HG02938 (cell line): ENCODE data around the gene FAM118A.
A peak's percentile ranks its signal among the peaks of the same experiment; 100 is the strongest.
"Not testable (repeated sequence)": the region's sequence is repeated elsewhere in the genome, so short reads cannot be mapped to it uniquely, and the experiment has no call there.

Experiments used
- ATAC-seq: cut with Tn5 transposase; IDR thresholded peaks from one replicate; pipeline ENCODE4 v1.9.1; 2021; ENCODE audit warnings: mild to moderate bottlenecking, moderate library complexity; ENCODE audit not compliant: unreplicated experiment

FAM118A gene

GRCh38 chr22:45309422-45310227, at the start of gene FAM118A:
FAM118A (plus strand) TSS chr22:45309934; CDS start chr22:45322380, 12,446 bp downstream.
- peak; percentile 65 for ATAC-seq

- ATAC-seq, result not testable (repeated sequence)
These were observed 49.4 kb upstream of the FAM118A start for GRCh38 chr22:45260395-45260759.

- no peak for ATAC-seq
These were observed 48.2 kb upstream of the FAM118A start for GRCh38 chr22:45261407-45262088.

- no peak for ATAC-seq
These were observed 47.4 kb upstream of the FAM118A start for GRCh38 chr22:45262195-45262930.

- peak; percentile 26 for ATAC-seq
These were observed 46.7 kb upstream of the FAM118A start for GRCh38 chr22:45262931-45263462.

- ATAC-seq, result peak; percentile 81
These were observed 46.1 kb upstream of the FAM118A start for GRCh38 chr22:45263463-45264269.

- ATAC-seq, result no peak
These were observed 44.2 kb upstream of the FAM118A start for GRCh38 chr22:45265535-45265934.

GRCh38 chr22:45268167-45268957, 41.4 kb upstream of the FAM118A start:
- ATAC-seq, result no peak

GRCh38 chr22:45268958-45269844, 40.5 kb upstream of the FAM118A start:
- ATAC-seq, result no peak

GRCh38 chr22:45270095-45271020, 39.4 kb upstream of the FAM118A start:
- ATAC-seq, result no peak

GRCh38 chr22:45271667-45272201, 38.0 kb upstream of the FAM118A start:
- ATAC-seq, result no peak

GRCh38 chr22:45272498-45272897, 37.2 kb upstream of the FAM118A start:
- no peak for ATAC-seq

- ATAC-seq, result no peak
These were observed 36.2 kb upstream of the FAM118A start for GRCh38 chr22:45273452-45274075.

- no peak for ATAC-seq
These were observed 33.1 kb upstream of the FAM118A start for GRCh38 chr22:45276507-45277105.

- not testable (repeated sequence) for ATAC-seq
These were observed 32.0 kb upstream of the FAM118A start for GRCh38 chr22:45277720-45278119.

- ATAC-seq, result no peak
These were observed 31.6 kb upstream of the FAM118A start for GRCh38 chr22:45278125-45278524.
